ENCODE data around the gene PIAS1.
"Not testable (repeated sequence)": the region's sequence is repeated elsewhere in the genome, so short reads cannot be mapped to it uniquely, and the experiment has no call there.

PIAS1 gene

GRCh38 chr15:68205954-68206539 lies 151.9 kb downstream of the PIAS1 start:
- DNase-seq, result no peak

GRCh38 chr15:68206711-68207151 lies 152.6 kb downstream of the PIAS1 start:
- DNase-seq, result no peak

- no peak for DNase-seq
Measured at GRCh38 chr15:68207176-68207935, 153.2 kb downstream of the PIAS1 start.

- DNase-seq, result no peak
Measured at GRCh38 chr15:68208136-68208535, 154.0 kb downstream of the PIAS1 start.

GRCh38 chr15:68208636-68209240 lies 154.6 kb downstream of the PIAS1 start:
- no peak for DNase-seq

- no peak for DNase-seq
Measured at GRCh38 chr15:68209272-68209671, 155.2 kb downstream of the PIAS1 start.

GRCh38 chr15:68209735-68210408 lies 155.8 kb downstream of the PIAS1 start:
- no peak for DNase-seq

GRCh38 chr15:68210409-68210756 lies 156.3 kb downstream of the PIAS1 start:
- no peak for DNase-seq

- no peak for DNase-seq
Measured at GRCh38 chr15:68210821-68211655, 156.9 kb downstream of the PIAS1 start.

- no peak for DNase-seq
Measured at GRCh38 chr15:68211656-68212320, 157.7 kb downstream of the PIAS1 start.

GRCh38 chr15:68213491-68213845 lies 159.4 kb downstream of the PIAS1 start:
- DNase-seq, result not testable (repeated sequence)

GRCh38 chr15:68213991-68214837 lies 160.1 kb downstream of the PIAS1 start:
- no peak for DNase-seq

- DNase-seq, result no peak
Measured at GRCh38 chr15:68214838-68215254, 160.7 kb downstream of the PIAS1 start.

GRCh38 chr15:68217341-68217740 lies 163.2 kb downstream of the PIAS1 start:
- DNase-seq, result no peak

- no peak for DNase-seq
Measured at GRCh38 chr15:68218331-68218730, 164.2 kb downstream of the PIAS1 start.

GRCh38 chr15:68218847-68219798 lies 165.0 kb downstream of the PIAS1 start:
- no peak for DNase-seq

- DNase-seq, result no peak
Measured at GRCh38 chr15:68220489-68220888, 166.4 kb downstream of the PIAS1 start.

GRCh38 chr15:68220967-68221366 lies 166.9 kb downstream of the PIAS1 start:
- DNase-seq, result no peak

GRCh38 chr15:68221530-68222431 lies 167.7 kb downstream of the PIAS1 start:
- not testable (repeated sequence) for DNase-seq

Measured in NCI-H1092 (cell line).